Effector CD4-positive, alpha-beta T cell (primary cell): ENCODE data around the gene ZAP70.
"Not testable (repeated sequence)": the region's sequence is repeated elsewhere in the genome, so short reads cannot be mapped to it uniquely, and the experiment has no call there.

Experiments
- DNase-seq: peaks from one replicate; pipeline ENCODE4 v3.0.0-alpha.2; 2020

The ZAP70 gene

DNA sequence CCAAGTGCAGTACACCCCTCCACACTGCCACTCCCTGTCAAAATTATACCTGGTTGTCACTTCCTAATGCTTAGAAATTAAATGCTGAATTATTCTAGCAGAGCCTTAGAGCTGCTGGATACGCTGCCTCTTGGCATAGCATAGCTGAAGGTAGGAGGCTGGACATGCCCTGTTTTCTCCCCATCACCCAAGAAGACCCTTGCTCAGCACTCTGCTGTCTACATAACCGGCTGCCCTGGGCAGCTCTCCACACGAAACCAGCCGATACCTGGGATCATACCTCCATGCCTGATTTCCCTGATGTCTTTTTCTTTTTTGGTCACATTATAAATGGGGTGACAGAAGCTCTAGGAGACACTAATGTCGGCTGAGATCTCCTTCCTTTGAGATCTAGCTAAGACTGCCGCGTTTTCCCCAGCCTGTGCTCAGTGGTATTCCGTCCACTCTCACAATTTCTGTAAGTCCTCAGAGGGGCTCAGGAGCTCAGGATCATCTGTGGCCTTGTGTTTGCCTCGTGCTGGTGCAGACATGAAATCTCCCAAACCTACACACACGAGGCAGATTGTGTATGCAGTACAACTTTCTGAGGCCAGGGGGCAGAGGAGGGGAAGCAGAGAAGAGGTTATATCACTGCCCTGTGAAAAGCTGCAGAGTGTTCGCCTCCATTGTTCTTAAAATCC is 13.5 kb upstream of the ZAP70 start:
- DNase-seq: peak; percentile 52

DNA sequence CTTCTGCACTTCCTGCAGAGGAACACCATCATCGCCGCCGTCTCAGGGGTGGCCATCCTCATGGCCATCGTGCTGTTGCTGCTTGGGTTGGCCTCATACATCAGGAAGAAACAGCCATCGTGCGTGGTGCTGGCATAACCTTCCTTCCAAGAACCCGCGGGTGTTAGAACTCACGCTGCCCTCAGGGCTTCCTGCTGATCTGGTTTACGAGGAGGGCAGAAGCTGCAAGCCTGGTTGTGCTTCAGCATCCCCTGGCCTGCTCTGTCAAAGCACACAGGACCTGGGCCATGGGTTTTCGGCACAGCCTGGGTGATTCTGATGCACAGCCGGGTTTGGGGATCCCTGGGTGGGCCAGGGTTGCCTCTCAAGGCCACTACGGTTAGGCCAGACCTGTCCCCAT is 12.2 kb upstream of the ZAP70 start:
- DNase-seq: no peak

DNA sequence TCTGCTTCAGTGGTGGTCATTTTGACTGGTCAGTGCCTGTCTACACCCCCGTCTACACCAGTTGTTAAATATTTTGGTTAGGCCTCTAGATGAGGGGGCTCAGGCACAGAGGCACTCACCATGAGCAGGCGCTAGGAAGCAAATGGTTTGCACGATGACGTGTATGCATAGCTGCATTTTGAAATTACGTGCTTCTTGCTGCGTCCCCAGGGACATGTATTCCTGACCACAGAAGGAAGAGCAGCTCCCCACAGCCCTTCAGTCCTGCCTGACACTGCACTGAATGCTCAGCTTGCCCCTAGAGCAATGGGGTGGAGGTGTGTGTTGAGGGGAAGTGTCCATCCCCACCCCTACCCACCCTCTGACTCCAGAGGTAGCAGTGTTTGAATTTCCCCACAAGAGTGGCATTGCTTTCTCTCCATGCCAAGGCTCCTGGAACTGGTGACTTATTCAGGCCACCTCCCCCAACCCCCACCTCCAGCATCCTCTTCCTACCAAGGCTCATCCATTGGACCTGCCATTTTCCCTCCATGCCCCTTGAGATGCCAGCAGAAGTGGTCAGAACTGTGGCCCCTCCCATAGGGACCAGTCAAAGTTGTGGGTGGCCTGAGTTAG is 11.4 kb upstream of the ZAP70 start:
- DNase-seq: no peak

DNA sequence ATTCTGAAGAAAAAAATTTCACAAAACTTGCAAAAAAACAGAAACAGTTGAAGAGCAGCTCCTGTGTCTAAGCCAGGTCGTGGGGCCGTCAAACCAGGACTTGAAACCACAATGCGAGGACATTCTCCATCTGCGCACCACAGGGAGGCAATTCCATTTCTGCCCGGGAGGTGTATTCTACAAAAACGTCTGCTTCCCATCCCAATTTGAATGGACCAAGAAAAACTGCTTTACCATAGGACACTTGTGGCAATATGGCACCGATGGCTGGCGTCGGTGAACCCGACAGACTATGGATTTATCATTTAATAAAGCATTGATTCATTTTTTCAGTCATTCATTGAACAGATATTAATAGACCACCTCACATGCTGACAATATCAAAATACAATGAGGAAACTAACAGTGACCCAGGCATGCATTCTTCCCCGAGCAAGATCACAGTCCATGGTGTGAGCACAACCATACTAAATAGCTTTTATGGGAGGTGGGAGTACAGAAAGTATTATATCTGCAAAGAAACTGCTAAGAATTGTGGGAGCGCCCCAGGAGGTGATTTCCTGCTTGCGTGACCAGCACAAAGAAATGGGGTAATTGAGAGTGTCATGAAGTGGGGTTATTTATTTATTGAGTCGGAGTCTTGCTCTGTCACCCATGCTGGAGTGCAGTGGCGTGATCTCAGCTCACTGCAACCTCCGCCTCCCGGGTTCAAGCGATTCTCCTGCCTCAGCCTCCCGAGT is 10.5 kb upstream of the ZAP70 start:
- DNase-seq: no peak

DNA sequence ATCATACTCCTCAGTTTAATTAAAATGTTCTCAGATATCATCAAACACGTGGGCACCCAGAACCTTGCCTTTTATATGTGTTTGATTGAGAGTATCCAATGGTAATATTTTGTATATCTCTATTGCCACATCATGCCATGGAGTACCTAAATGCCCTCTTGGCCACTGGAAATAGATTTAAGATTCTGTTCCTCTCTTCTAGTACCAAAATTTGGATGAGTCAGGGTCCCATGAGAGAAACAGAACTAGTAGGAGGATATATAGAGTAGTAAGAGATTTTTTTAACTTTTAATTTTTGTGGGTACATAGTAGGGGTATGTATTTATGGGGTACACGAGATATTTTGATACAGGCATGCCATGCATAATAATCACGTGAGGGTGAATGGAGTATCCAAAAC is 9.6 kb upstream of the ZAP70 start:
- DNase-seq: no peak

DNA sequence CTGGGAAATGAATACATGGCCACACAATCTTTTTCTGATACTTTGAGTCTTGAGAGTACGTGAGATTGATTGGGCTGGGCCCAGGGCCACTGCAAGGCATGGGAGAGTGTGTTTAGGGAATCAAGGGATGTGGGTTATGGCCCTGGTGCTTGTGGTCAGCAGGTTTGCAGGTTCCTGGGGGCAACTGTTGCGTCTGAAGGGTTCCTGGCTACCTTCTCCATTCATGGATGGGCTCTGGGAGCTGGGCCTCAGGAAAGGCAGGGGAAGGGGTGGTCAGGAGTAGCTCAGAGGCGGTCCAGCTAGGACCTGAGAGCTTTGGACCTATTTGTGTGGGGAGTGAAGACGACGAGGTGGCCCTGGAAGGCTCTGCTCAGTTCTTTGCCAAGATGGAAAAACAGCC is 8.4 kb upstream of the ZAP70 start:
- no peak for DNase-seq

DNA sequence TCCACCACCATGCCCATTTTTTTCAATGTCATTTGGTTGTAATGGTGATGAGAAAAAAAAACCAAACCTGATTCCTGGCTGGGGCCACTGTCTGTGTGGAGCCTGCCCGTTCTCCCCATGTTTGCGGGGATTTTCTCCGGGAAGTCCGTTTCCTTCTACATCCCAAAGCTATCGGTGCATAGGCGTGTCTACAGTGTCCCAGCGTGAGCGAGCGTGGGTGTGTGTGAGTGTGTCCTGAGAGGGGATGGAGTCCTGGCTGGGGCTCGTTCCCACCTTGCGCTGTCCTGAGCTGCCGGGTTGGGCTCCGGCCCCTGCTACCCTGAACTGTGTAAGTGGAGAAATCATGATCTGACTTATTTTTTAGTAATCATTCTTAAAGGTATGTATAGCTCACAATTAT is 7.3 kb upstream of the ZAP70 start:
- DNase-seq: no peak

DNA sequence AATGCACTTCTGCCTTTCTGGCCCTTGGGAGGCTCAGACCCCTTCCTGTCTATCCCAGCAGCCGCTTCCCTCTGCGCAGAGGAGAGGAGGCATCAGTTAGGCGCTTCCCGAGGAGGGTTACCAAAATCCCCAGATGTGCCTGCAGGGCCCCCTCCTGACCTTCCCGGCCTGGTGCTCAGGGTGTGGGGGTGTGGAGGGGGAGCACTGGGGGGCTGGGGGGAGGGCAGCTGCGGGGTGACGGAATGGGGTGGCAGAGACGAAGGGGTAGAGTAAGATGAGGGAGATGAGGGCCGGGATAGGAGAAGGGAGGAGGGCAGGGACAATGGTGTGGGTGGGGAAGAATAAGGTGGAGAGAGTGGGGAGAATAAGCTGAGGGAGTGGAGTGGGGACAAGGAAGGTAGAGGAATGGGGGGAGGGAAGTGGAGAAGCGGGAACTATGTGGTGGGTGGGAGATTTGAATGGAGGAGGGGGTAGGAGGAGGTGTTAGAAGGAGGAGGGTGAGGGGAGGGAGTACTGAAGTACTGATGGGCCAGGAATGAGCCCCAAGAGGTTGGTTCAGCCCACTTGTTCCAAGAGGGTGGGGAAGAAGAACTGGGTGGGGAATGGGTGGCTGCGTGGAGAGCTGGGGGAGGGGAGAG is 6.5 kb upstream of the ZAP70 start:
- no peak for DNase-seq

DNA sequence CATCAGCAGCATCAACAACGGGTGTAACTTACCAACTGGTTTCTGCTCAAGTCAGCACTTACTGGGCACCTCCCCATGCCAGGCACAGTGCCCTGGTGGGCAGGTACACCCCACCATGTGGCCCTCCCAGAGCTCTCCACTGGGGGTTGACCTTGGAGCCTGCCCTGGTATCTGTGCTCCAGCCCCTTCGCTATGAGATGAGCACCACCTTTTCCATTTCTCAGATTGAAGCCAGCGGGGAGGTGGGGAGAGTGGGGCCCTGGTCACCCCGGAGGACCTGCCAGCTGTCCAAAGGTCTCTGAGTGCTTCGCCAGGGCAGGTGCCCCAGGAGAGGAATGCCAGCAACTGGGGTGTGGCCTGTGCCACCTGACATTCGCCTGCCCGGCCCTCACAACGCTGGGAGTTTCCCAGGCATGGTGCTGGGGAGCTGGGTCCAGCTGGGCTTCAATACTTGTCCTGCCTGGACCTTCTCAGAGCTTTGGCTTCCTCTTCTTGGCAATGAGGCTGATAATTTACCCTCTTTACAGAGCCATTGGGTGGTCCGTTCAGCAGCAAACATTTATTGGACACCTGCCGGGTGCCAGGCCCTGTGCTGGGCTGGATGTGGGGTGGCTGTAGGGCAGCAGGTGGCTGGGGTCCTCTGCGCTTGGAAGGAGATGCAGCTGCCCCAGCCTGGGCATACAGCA is 5.9 kb upstream of the ZAP70 start:
- no peak for DNase-seq

DNA sequence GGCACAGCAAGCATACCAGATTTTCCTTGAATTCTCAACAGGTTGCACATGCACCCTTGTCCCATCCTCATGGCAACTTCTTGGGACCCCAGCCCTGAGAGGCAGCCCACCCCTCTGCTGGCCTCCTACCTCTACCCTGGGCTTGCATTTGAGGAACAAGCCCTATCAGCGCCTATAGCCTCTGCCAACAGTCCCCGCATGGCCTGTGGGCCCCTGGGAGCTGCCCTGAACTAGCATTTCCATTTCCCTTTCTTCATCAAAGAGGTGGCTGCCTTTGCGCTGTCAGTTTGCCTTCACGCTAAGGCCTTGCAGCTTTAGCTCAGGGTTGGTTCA is 5.4 kb upstream of the ZAP70 start:
- DNase-seq: no peak

DNA sequence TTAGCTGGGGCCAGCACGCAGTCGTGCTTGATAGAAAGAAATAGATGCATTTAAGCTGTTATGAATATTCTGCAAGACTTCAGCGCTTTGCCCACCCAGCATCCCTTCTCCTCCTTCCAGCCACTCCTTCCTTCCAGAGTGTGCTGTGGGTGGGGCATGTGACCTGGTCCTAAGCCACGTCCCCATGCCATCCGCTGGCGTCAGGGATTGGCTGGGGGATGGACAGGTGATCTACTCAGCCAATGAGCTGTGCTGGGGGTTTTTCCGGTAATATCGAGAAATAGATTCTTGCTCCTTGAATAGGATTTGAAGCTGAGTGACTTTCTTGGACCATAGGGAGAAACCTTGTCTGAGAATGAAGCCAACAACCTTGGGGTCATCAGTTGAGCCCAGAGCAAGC is 4.8 kb upstream of the ZAP70 start:
- DNase-seq: no peak

DNA sequence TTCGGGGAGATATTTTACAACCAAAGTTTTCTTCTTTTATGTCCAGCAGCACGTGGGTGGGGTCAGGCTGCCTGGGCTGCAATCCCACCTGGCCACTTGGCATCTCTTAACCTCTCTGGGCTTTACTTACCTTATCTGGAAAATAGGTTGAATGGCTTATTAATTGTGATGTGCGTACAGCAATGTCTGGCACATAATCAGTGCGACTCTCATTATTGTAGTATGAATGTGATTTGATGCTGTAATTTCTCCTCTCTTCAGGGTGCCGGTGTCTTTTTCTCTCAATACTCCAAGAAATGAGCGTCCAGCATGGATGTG is 2.0 kb upstream of the ZAP70 start:
- DNase-seq: no peak

DNA sequence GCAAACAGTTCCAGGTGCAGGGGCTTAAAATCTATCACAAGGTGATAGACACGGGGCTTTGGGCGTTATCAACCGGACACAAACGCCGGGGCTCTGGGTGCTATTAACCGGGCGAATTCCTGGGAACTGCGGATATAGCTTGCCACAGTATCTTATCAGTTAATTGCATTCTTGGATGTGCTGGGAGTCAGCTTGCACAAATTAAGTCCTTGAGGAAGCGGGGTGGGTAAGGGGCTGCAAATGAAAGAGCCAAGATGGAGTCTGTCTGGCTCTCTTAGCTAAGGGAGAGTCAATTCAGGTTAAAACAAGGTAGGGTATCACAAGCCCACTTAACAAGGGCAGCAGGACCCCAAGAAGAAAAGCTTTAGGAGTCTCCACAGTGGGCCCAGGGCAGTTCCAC is 1.2 kb upstream of the ZAP70 start:
- DNase-seq: not testable (repeated sequence)

DNA sequence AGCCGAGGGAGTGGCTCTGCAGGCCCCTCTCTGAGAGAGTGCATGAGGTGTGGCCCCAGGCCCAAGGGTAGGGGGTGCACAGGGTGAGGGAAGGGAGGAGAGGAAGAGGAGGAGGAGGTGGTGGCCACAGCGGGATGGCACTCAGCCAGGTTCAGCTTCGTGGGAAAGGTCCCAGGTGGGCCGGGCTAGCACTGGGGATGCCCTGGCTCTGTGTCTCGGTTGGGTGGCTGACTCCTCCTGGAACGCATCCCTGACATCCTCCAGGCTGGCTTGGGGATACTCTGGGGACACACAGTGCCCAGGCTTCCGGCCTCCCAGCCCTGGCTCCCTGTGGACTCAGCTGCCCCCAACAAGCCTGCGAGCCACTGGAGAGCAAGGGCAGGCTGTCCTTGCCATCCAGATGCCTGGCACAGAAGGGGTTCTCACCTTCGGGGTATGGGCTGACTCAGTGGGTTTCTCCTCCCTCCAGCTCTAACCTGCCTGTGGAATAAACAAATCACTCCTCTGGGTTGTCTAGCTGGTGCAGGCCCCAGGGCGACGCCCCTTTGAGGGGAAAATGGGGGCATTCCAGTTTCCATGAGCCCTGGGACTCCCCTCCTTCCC is 582 bp upstream of the ZAP70 start:
- DNase-seq: no peak

DNA sequence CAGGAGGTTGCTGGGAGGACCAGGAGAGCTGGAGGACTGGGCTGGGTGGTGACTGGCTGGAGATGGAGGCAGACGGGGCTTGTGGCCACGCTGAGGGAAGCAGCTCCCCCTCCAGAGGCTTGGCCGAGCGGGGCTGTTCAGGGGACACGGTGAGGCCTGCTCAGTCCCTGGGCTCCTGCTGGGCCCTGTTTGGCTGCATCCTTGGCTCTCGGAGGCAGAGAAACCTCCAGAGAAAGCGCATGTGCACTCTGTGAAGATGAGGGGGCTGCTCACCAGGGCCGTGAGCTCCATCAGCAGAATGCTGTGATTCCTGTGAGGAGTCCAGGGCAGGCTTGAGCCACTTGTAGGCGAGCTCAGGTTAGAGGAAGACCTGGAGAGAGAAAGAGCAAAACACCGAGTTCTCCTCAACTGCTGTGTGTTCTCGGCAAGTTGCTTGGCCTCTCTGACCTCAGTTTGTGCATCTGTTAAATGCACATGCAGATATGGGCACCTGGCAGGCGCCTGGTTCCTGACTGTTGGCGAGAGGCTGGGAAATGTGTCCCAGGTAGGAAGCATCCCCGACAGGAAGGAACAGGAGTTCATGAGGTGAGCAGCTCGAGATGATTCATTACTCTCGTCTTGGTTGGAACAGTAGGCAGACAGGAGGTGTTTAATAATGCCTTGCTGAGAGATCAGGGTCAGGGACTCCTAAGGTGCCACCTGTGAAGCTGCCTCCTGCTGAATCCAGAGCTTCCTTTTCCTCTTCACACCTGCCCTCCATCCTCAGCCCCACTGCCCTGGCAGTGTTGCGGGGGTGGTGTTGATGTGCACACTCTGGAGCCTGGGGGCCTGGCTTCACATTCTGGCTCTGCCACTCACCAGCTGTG is 941 bp downstream of the ZAP70 start:
- no peak for DNase-seq

DNA sequence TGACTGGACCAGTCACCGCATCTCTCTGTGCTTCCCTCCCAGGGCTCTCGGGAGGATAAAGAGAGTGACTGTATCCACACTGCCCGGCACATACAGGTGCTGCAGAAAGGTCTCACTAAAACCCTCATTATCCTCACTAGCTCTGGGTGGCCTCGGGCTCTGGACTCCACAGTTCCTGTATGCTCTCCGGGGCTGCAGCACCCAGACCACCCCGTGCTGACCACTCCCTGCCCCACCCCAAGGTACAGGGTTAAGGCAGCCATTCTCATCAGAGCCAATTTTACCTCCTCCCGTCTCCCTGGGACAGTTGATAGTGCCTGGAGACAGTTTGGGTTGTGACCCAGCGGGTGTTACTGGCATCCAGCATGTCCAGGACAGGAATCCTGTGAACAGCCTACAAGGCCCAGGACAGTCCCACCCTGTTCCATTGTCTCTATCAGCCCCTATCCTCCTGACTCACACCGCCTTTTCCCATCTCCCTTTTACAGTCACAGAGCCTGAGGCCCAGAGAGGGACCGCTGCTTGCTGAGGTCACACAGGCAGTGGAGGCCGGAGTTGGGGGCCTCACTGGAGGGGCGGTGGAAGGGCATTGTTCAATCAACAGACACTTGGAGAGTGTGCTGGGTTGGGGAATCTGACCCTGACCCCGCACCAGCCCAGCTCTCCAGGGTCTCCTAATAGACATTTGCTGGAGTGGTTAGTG is 1.7 kb downstream of the ZAP70 start:
- no peak for DNase-seq

DNA sequence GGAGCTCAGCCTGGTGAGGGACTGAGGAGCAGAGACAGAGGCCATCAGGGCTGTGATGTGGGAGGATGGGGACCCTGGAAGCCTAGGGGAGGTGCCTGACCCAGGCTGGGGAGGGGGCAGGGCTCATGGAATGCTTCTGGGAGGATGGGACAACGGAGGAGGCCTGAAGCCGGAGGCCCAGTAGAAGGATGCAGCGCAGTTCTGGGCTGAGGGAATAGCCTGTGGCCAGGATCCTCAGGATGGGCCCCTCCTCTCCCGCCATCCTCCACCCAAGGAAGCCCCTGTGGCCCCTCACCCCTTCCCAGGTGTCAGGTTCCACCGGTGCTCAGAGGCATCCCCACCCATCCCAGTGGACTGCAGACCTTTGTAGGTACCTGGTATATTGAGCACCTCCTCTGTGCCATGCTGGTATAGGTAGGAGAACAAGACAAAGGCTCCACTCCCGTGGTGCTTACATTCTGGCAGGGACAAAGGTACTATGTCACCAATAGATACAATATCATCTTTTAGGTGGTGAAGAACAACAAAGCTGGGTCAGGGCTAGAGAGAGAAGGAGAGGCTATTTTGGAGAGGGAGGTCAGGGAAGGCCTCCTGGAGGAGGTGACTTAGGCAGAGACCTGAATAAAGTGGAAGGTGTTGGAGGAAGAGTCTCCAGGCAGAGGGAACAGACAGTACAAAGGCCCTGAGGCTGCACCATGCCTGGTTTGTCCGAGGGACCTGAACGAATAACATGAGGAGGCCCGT is 2.7 kb downstream of the ZAP70 start:
- no peak for DNase-seq

DNA sequence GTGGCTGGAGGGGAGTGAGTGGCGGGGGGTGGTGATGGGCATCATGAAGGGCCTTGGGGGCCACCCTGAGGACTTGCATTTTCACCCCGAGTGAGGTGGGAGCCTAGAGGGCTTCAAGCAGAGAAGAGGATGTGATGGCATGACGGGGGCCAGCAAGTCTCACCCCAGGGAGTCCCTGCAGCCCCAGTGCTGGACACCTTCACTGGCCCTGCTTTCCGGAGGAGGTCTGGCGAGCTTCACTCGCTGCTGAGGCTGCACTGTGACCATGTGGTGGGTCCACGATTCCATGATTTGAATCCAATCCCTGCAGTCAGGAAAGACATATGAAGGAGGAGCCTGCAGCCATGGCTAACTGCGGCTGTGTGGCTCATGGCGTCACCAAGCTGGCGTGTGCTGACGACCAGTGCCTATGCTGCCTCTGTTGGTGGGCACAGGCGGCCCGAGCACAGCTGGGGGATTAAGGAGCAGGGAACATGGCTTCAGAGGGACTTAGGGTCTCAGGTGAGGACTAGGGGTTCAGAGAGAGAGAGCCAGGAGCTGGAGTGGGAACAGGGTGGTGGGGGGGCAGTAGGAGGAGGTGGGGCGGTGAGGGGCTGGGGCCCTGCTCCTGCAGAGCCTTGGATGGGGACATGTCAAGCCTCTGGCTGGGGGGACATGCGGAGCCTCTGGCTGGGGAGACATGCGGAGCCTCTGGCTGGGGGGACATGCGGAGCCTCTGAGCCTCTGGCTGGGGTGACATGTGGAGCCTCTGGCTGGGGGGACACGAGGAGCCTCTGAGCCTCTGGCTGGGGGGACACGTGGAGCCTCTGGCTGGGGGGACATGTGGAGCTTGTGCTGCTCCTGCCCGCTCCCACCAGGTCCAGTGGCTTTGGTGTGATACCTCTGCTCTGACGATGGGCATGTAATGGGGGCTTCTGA is 3.6 kb downstream of the ZAP70 start:
- no peak for DNase-seq

DNA sequence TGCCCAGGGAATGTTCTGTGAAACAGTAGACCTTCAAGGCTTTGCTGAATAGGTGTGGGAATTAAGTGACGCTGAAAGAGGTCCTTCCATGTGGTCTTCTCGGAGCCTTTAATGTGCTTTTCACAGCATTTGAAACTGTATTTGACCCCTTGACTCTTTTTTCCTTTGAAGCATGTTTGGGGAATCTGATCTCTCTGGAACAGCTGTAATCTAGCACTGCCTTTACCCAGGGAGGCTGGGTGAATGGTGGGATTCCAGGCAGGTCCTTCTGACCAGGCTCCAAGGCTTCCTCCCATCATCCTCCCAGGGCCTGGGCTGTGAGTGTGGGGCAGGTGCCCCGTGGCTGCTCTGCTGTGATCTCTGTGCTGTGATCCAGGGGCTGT is 4.2 kb downstream of the ZAP70 start:
- DNase-seq: no peak
